ENCODE results near the gene CHRDL2.

The CHRDL2 gene

GRCh38 chr11:74670171-74670570 lies 61.1 kb downstream of the CHRDL2 start:
- Histone ChIP-seq H3K9me2 (replicated peaks; ENCODE audit: low read depth, low read length) (no peaks in the 10 kb centered on the region), H4K20me1 (ENCODE audit: insufficient read depth, low read length, poor library complexity, severe bottlenecking) (no peaks in the 10 kb centered on the region), H2AFZ (ENCODE audit: low read length) (no peak overlapping the region), H3K4me1 (ENCODE audit: insufficient read depth, low read length, poor library complexity, severe bottlenecking) (no peaks in the 10 kb centered on the region), H3K4me3 (ENCODE audit: low read length, poor library complexity, severe bottlenecking) (no peak overlapping the region), H3F3A (ENCODE audit: low read depth) (no peaks in the 10 kb centered on the region), H3K9ac (ENCODE audit: low read depth, low read length, poor library complexity, severe bottlenecking) (no peak overlapping the region), H3K9me3 (ENCODE audit: insufficient read depth, low read depth, low read length) (no peaks in the 10 kb centered on the region), H3K27me3 (ENCODE audit: insufficient read depth, low read length, poor library complexity, severe bottlenecking) (no peaks in the 10 kb centered on the region), H3K79me2 (ENCODE audit: insufficient read depth, low read length) (no peaks in the 10 kb centered on the region), H3K4me2 (ENCODE audit: low read depth, low read length, poor library complexity, severe bottlenecking) (no peak overlapping the region), H3K36me3 (ENCODE audit: insufficient read depth, low read length) (no peaks in the 10 kb centered on the region)
- no peak for TF ChIP-seq EZH2phosphoT487 (IDR thresholded peaks at IDR 0.05; ENCODE audit: borderline replicate concordance)
- TF ChIP-seq CTCF (conservative IDR thresholded peaks at IDR 0.05; ENCODE audit: low read length), result no peak

GRCh38 chr11:74669211-74670160 lies 61.7 kb downstream of the CHRDL2 start:
- H3K4me3 ChIP-seq (ENCODE audit: low read length, poor library complexity, severe bottlenecking), result no peak overlapping the region
- H3K4me1 ChIP-seq (ENCODE audit: insufficient read depth, low read length, poor library complexity, severe bottlenecking), result no peaks in the 10 kb centered on the region
- H3K79me2 ChIP-seq (ENCODE audit: insufficient read depth, low read length), result no peaks in the 10 kb centered on the region
- H3F3A ChIP-seq (ENCODE audit: low read depth), result no peaks in the 10 kb centered on the region
- no peaks in the 10 kb centered on the region for H4K20me1 ChIP-seq (ENCODE audit: insufficient read depth, low read length, poor library complexity, severe bottlenecking)
- no peak overlapping the region for H3K9ac ChIP-seq (ENCODE audit: low read depth, low read length, poor library complexity, severe bottlenecking)
- TF ChIP-seq EZH2phosphoT487 (IDR thresholded peaks at IDR 0.05; ENCODE audit: borderline replicate concordance), result no peak
- TF ChIP-seq CTCF (conservative IDR thresholded peaks at IDR 0.05; ENCODE audit: low read length), result no peak
- no peak overlapping the region for H3K4me2 ChIP-seq (ENCODE audit: low read depth, low read length, poor library complexity, severe bottlenecking)
- no peaks in the 10 kb centered on the region for H3K36me3 ChIP-seq (ENCODE audit: insufficient read depth, low read length)
- no peaks in the 10 kb centered on the region for H3K9me2 ChIP-seq (replicated peaks; ENCODE audit: low read depth, low read length)
- no peaks in the 10 kb centered on the region for H3K9me3 ChIP-seq (ENCODE audit: insufficient read depth, low read depth, low read length)
- H2AFZ ChIP-seq (ENCODE audit: low read length), result no peak overlapping the region
- H3K27me3 ChIP-seq (ENCODE audit: insufficient read depth, low read length, poor library complexity, severe bottlenecking), result no peaks in the 10 kb centered on the region

GRCh38 chr11:74663315-74663714 lies 67.9 kb downstream of the CHRDL2 start:
- H3K4me2 ChIP-seq (ENCODE audit: low read depth, low read length, poor library complexity, severe bottlenecking), result no peak overlapping the region
- no peaks in the 10 kb centered on the region for H3F3A ChIP-seq (ENCODE audit: low read depth)
- no peaks in the 10 kb centered on the region for H3K9me3 ChIP-seq (ENCODE audit: insufficient read depth, low read depth, low read length)
- no peak overlapping the region for H3K4me3 ChIP-seq (ENCODE audit: low read length, poor library complexity, severe bottlenecking)
- no peaks in the 10 kb centered on the region for H3K27me3 ChIP-seq (ENCODE audit: insufficient read depth, low read length, poor library complexity, severe bottlenecking)
- no peak overlapping the region for H2AFZ ChIP-seq (ENCODE audit: low read length)
- H4K20me1 ChIP-seq (ENCODE audit: insufficient read depth, low read length, poor library complexity, severe bottlenecking), result no peaks in the 10 kb centered on the region
- no peaks in the 10 kb centered on the region for H3K9me2 ChIP-seq (replicated peaks; ENCODE audit: low read depth, low read length)
- TF ChIP-seq EZH2phosphoT487 (IDR thresholded peaks at IDR 0.05; ENCODE audit: borderline replicate concordance) (no peak), CTCF (conservative IDR thresholded peaks at IDR 0.05; ENCODE audit: low read length) (no peak)
- H3K36me3 ChIP-seq (ENCODE audit: insufficient read depth, low read length), result no peaks in the 10 kb centered on the region
- no peaks in the 10 kb centered on the region for H3K4me1 ChIP-seq (ENCODE audit: insufficient read depth, low read length, poor library complexity, severe bottlenecking)
- H3K79me2 ChIP-seq (ENCODE audit: insufficient read depth, low read length), result no peaks in the 10 kb centered on the region
- H3K9ac ChIP-seq (ENCODE audit: low read depth, low read length, poor library complexity, severe bottlenecking), result no peak overlapping the region
